Measurements from ENCODE around the gene CBX1. TPM values are rescaled to one million over a fixed set of nuclear protein-coding genes. Genes with fewer than 3 reads are reported as not detected.

The CBX1 gene
- total RNA-seq, 2 experiments from 2014 or later, result 5.5 to 6.6 TPM

- Histone ChIP-seq H3K27ac (ENCODE audit: low read depth in 1 of 2, low read length in 2 of 2) (no peak overlapping the region), H3K27me3 (ENCODE audit: control insufficient read depth in 1 of 2, insufficient read depth in 2 of 2, low read length in 2 of 2) (no peaks in the 10 kb centered on the region), H3K4me1 (ENCODE audit: insufficient read depth, low read length) (no peaks in the 10 kb centered on the region), H3K36me3 (ENCODE audit: insufficient read depth, low read length) (peaks cover 31% of the 10 kb centered on the region), H3K4me3 (ENCODE audit: low read length) (no peak overlapping the region), H3K9me3 (ENCODE audit: control insufficient read depth in 1 of 2, insufficient read depth in 1 of 2, low read length in 2 of 2) (no peaks in the 10 kb centered on the region)
- ChIA-PET CTCF (interaction anchor here (0.6 kb wide), 1 partner anchor 12 kb away, joined by 3 read pairs; no protein-coding TSS in a partner anchor), POLR2A (interaction anchor here (0.8 kb wide), 1 partner anchor 18 kb away, joined by 3 read pairs; no protein-coding TSS in a partner anchor)
- no peaks in the 10 kb centered on the region for H3K9me3 Mint-ChIP-seq
- H3K36me3 Mint-ChIP-seq (ENCODE audit: low read depth), result peaks cover 32% of the 10 kb centered on the region
- no peak overlapping the region for H3K4me3 Mint-ChIP-seq
- no peaks in the 10 kb centered on the region for H3K27me3 Mint-ChIP-seq
- no peak for ATAC-seq (ENCODE audit: poor library complexity)
- H3K27ac Mint-ChIP-seq, result no peak overlapping the region
- no peak for DNase-seq
- intact Hi-C loops (cut with DNase I, micrococcal nuclease), result no loop called here
- no peaks in the 10 kb centered on the region for H3K4me1 Mint-ChIP-seq (ENCODE audit: low read depth)
- TF ChIP-seq CTCF (IDR thresholded peaks at IDR 0.05), result no peak
Measured at GRCh38 chr17:48125829-48126531, 24.7 kb upstream of the CBX1 start.

- Mint-ChIP-seq H3K27ac (no peak overlapping the region), H3K4me3 (no peak overlapping the region), H3K4me1 (ENCODE audit: low read depth) (no peaks in the 10 kb centered on the region), H3K9me3 (no peaks in the 10 kb centered on the region), H3K27me3 (no peaks in the 10 kb centered on the region), H3K36me3 (ENCODE audit: low read depth) (peaks cover 47% of the 10 kb centered on the region)
- intact Hi-C loops (cut with DNase I, micrococcal nuclease), result no loop called here
- no peak for TF ChIP-seq CTCF (IDR thresholded peaks at IDR 0.05)
- no peak for DNase-seq
- no peak for ATAC-seq (ENCODE audit: poor library complexity)
- H3K36me3 ChIP-seq (ENCODE audit: insufficient read depth, low read length), result peaks cover 38% of the 10 kb centered on the region
- no peaks in the 10 kb centered on the region for H3K27me3 ChIP-seq (ENCODE audit: control insufficient read depth in 1 of 2, insufficient read depth in 2 of 2, low read length in 2 of 2)
- H3K9me3 ChIP-seq (ENCODE audit: control insufficient read depth in 1 of 2, insufficient read depth in 1 of 2, low read length in 2 of 2), result no peaks in the 10 kb centered on the region
- no peak overlapping the region for H3K4me3 ChIP-seq (ENCODE audit: low read length)
- no peak overlapping the region for H3K27ac ChIP-seq (ENCODE audit: low read depth in 1 of 2, low read length in 2 of 2)
- POLR2A ChIA-PET, result interaction anchor here (0.6 to 1.9 kb wide), 3 partner anchors 10 to 735 kb away, joined by 3 to 12 read pairs (median 3); partner anchors contain the start of gene SNX11
- CTCF ChIA-PET, result interaction anchor here (0.5 to 1.2 kb wide), 2 partner anchors 33 to 44 kb away, joined by 3 read pairs; no protein-coding TSS in a partner anchor
- no peaks in the 10 kb centered on the region for H3K4me1 ChIP-seq (ENCODE audit: insufficient read depth, low read length)
Measured at GRCh38 chr17:48123776-48124388, 22.6 kb upstream of the CBX1 start.

GRCh38 chr17:48123111-48123510 lies 21.8 kb upstream of the CBX1 start:
- intact Hi-C loops (cut with DNase I, micrococcal nuclease), result no loop called here
- ChIA-PET CTCF (no interaction called here), POLR2A (interaction anchor here (1.0 to 1.9 kb wide), 3 partner anchors 10 to 22 kb away, joined by 3 to 12 read pairs (median 3); partner anchors contain the start of gene SNX11)

More at GRCh38 chr17:48123111-48123510, 21.8 kb upstream of the CBX1 start:
- H3K36me3 Mint-ChIP-seq (ENCODE audit: low read depth), result peaks cover 52% of the 10 kb centered on the region
- Histone ChIP-seq H3K27ac (ENCODE audit: low read depth in 1 of 2, low read length in 2 of 2) (no peak overlapping the region), H3K4me3 (ENCODE audit: low read length) (no peak overlapping the region), H3K36me3 (ENCODE audit: insufficient read depth, low read length) (peaks cover 46% of the 10 kb centered on the region), H3K9me3 (ENCODE audit: control insufficient read depth in 1 of 2, insufficient read depth in 1 of 2, low read length in 2 of 2) (no peaks in the 10 kb centered on the region), H3K27me3 (ENCODE audit: control insufficient read depth in 1 of 2, insufficient read depth in 2 of 2, low read length in 2 of 2) (no peaks in the 10 kb centered on the region), H3K4me1 (ENCODE audit: insufficient read depth, low read length) (no peaks in the 10 kb centered on the region)
- ATAC-seq (ENCODE audit: poor library complexity) (no peak), DNase-seq (no peak)
- no peaks in the 10 kb centered on the region for H3K9me3 Mint-ChIP-seq
- H3K27me3 Mint-ChIP-seq, result no peaks in the 10 kb centered on the region
- TF ChIP-seq CTCF (IDR thresholded peaks at IDR 0.05), result no peak
- no peaks in the 10 kb centered on the region for H3K4me1 Mint-ChIP-seq (ENCODE audit: low read depth)
- H3K4me3 Mint-ChIP-seq, result no peak overlapping the region
- H3K27ac Mint-ChIP-seq, result no peak overlapping the region
